Measurements from ENCODE around the gene PACSIN1.

Gene PACSIN1

GRCh38 chr6:34552620-34553019 is 86.7 kb downstream of the PACSIN1 start:
- no peak for TF ChIP-seq CTCF (IDR thresholded peaks at IDR 0.05; ENCODE audit: unreplicated experiment in 3 of 3)

GRCh38 chr6:34553146-34553545 is 87.3 kb downstream of the PACSIN1 start:
- no peak for TF ChIP-seq CTCF (IDR thresholded peaks at IDR 0.05; ENCODE audit: unreplicated experiment in 3 of 3)
- H3K4me3 Mint-ChIP-seq: no peak overlapping the region
- peaks cover 28% of the 10 kb centered on the region for H3K4me1 Mint-ChIP-seq
- H3K27me3 Mint-ChIP-seq (ENCODE audit: low read depth): peaks cover 13% of the 10 kb centered on the region
- H3K9me3 Mint-ChIP-seq: no peaks in the 10 kb centered on the region
- no peaks in the 10 kb centered on the region for H3K36me3 Mint-ChIP-seq (ENCODE audit: low read depth)
- H3K27ac Mint-ChIP-seq: peak overlapping the region; percentile 29 to 92 (median 41)

More at GRCh38 chr6:34552620-34553019, 86.7 kb downstream of the PACSIN1 start:
- peak overlapping the region; percentile 55 to 74 (median 60) for H3K27ac Mint-ChIP-seq
- peaks cover 30% of the 10 kb centered on the region for H3K4me1 Mint-ChIP-seq
- H3K36me3 Mint-ChIP-seq (ENCODE audit: low read depth): no peaks in the 10 kb centered on the region
- H3K9me3 Mint-ChIP-seq: no peaks in the 10 kb centered on the region
- H3K27me3 Mint-ChIP-seq (ENCODE audit: low read depth): peaks cover 13% of the 10 kb centered on the region
- peak overlapping the region in 1 of 3 experiments; percentile 11 for H3K4me3 Mint-ChIP-seq

DNA sequence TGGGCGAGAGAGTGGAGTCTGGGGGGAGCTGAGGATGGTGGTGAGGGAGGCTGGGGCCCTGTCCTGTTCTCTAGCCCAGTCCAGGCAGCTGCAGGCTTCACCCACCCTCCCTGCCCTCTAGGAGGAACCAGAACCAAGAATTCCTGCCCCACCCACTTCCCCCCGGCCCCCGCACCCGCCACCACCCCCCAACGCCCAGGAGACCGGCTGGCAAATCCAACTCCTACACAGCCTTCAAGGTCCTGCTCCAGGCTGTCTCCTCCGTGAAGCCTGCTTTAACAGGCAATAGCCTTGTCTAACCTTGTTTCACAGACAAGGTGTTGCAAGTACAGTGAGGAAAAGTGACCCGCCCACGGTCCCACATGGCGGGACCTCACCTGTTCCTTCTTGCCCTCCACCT is 87.9 kb downstream of the PACSIN1 start:
- Mint-ChIP-seq H3K27me3 (ENCODE audit: low read depth) (peaks cover 13% of the 10 kb centered on the region), H3K36me3 (ENCODE audit: low read depth) (no peaks in the 10 kb centered on the region), H3K27ac (peak overlapping the region; percentile 81 to 92 (median 81)), H3K4me1 (peaks cover 28% of the 10 kb centered on the region), H3K9me3 (no peaks in the 10 kb centered on the region), H3K4me3 (peak overlapping the region in 2 of 3 experiments; percentile 1 to 2)
- no peak for TF ChIP-seq CTCF (IDR thresholded peaks at IDR 0.05; ENCODE audit: unreplicated experiment in 3 of 3)

DNA sequence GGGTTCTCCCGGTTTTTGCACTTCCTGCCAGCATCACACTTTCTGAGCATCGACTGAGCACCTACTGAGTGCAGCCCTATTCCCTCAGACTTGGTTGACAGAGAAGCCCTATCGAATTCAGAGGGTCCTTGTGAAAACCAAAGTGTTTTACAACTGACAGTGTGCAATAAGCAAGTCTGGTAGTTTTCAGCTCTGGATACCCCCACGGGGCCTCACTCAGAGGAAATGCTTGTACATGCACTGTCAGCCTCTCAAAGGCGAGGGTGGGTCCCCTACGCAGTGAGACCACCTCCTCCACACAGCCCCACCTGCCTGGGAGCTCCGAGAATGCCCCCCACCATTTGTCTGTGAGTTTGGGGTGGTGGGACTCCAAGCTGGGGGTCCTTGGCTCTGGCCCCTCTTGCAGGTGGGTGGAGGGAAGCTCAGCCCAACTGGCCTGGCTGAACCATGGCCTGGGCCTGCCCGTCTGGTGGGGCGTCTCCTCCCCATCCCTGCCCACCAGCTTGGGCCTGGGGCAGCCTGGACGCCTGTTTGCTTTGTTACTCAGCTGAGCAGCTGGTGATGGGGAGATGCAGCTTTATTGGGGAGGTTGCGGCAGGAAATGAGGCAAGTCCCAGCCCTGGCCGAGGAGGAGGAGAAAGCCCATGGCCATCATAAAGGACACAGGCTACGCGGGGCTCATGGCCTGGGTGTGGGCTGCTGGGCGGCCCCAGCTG is 88.6 kb downstream of the PACSIN1 start:
- Mint-ChIP-seq H3K4me1 (peaks cover 28% of the 10 kb centered on the region), H3K27ac (peak overlapping the region; percentile 81 to 92 (median 81)), H3K27me3 (ENCODE audit: low read depth) (peaks cover 13% of the 10 kb centered on the region), H3K9me3 (no peaks in the 10 kb centered on the region), H3K4me3 (peak overlapping the region in 1 of 3 experiments; percentile 1), H3K36me3 (ENCODE audit: low read depth) (no peaks in the 10 kb centered on the region)
- no peak for TF ChIP-seq CTCF (IDR thresholded peaks at IDR 0.05; ENCODE audit: unreplicated experiment in 3 of 3)

DNA sequence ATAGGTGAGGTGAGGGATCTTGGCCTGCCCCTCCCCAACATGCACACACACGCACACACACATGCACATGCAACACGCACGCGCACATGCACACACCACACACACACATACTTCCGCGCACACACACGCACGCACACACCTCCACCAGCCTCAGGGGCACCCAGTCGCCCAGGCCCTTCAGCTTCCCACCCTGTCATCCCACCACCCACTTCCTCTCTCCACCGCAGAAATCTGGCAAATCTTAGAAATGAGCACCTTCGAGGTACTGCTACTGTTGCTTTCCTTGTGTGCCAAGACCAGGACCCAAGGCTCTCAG is 89.1 kb downstream of the PACSIN1 start:
- peaks cover 11% of the 10 kb centered on the region for H3K27me3 Mint-ChIP-seq (ENCODE audit: low read depth)
- H3K36me3 Mint-ChIP-seq (ENCODE audit: low read depth): no peaks in the 10 kb centered on the region
- no peaks in the 10 kb centered on the region for H3K9me3 Mint-ChIP-seq
- peaks cover 28% of the 10 kb centered on the region for H3K4me1 Mint-ChIP-seq
- no peak for TF ChIP-seq CTCF (IDR thresholded peaks at IDR 0.05; ENCODE audit: unreplicated experiment in 3 of 3)
- no peak overlapping the region for H3K4me3 Mint-ChIP-seq
- H3K27ac Mint-ChIP-seq: peak overlapping the region; percentile 0 to 92 (median 5)

- Mint-ChIP-seq H3K27ac (peak overlapping the region in 2 of 3 experiments; percentile 5 to 92), H3K4me1 (peaks cover 32% of the 10 kb centered on the region), H3K36me3 (ENCODE audit: low read depth) (no peaks in the 10 kb centered on the region), H3K4me3 (no peak overlapping the region), H3K27me3 (ENCODE audit: low read depth) (peaks cover 11% of the 10 kb centered on the region), H3K9me3 (no peaks in the 10 kb centered on the region)
- no peak for TF ChIP-seq CTCF (IDR thresholded peaks at IDR 0.05; ENCODE audit: unreplicated experiment in 3 of 3)
Observed at GRCh38 chr6:34555328-34555727, 89.5 kb downstream of the PACSIN1 start.
